ENCODE measurements around the gene PRSS27.
"Not testable (repeated sequence)": the region's sequence is repeated elsewhere in the genome, so short reads cannot be mapped to it uniquely, and the experiment has no call there.

The PRSS27 gene

DNA sequence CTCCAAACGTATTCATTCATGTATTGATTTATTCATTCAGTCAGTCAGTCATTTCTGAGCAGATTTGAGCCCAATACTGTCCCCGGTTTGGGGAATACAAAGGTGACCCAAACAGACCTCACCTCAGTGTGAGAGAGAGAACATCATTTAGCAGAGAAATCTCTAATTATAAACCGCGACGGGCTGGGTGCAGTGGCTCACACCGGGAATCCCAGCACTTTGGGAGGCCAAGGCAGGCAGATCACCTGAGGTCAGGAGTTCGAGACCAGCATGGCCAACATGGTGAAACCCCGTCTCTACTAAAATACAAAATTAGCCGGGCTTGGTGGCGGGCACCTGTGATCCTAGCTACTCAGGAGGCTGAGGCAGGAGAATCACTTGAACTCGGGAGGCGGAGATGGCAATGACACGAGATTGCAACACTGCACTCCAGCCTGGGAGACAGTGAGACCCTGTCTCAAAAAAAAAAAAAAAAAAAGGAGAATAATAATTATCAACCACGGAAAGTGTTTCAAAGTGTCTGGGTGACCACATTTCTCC is 1.7 kb upstream of the PRSS27 start:
- not testable (repeated sequence) for DNase-seq

DNA sequence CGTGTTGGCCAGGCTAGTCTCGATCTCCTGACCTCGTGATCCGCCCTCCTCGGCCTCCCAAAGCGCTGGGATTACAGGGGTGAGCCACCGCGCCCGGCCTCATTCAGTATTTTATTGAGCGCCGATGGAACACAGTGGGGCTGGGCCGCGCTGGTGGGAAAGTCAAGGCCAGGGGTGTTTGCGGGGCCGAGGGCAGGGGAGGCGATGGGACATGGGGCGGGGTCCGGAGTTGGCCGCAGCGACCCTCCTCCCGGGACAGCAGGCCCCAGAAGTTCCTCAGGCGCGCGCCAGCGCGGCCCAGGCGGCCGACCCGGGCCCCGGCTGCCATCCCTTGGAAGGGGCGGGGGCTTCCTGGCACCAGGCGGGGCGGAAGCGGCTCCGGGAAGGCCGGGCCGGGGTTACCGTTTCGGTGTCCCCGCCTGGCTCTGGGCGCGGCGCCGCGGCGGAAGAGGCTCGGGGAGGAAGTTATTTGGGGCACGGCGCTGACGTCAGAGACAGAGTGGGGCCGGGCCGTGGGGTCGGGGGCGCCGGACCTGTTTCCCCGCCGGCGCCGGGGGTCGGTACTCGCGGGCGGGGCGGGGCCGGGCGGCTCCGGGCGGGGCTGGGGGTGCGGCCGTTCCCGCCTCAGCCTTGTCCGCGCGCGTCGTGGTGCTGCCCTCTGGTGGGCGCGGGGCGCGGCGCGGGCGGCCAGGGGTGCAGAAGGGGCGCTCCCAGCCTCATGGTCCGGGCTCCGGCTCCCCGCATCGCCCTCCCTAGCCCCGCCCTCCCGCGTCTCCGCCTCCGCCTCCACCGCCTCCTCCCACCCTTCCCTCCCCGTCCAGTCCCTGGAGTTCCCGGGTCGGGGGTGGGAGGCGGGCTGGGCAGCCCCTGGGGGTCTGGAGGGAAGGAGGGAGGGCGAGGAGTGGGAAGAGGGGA is 952 bp upstream of the PRSS27 start:
- peak; percentile 80 to 85 for DNase-seq

DNA sequence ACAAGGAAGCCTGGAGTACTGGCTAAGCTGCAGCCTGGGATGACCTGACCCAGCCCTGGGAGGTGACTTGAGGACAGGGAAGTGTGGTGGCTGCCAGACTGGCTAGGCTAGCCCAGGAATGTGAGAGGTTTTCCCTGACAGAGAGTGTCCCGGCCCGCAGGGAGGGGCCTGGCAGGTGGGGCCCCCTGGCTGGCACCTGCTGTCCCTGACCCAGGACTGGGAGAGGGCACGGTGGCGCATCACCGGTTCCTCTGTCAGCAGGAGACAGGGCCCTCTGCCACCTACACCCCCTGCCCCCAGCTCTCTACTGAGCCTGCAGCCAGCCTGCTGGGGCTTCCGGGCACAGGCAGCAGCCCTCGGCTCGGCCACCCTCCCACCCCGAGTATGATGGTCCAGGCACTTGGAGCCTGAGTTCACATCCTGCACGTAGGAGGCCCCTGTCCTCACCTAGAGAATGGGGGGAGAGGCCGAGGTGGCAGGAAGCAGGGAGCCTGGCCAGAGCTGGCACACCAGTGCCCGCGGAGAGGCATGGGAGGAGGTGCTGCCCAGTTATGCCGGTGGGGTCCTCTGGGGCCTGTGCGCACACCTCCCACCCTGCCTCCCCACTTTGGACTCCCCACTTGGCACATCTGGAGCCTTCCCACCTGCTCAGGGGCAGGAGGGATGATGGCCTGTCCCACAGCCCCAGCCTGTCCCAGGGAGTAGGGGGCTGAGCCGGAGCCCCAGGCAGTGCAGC is 528 bp downstream of the PRSS27 start:
- DNase-seq, result no peak

DNA sequence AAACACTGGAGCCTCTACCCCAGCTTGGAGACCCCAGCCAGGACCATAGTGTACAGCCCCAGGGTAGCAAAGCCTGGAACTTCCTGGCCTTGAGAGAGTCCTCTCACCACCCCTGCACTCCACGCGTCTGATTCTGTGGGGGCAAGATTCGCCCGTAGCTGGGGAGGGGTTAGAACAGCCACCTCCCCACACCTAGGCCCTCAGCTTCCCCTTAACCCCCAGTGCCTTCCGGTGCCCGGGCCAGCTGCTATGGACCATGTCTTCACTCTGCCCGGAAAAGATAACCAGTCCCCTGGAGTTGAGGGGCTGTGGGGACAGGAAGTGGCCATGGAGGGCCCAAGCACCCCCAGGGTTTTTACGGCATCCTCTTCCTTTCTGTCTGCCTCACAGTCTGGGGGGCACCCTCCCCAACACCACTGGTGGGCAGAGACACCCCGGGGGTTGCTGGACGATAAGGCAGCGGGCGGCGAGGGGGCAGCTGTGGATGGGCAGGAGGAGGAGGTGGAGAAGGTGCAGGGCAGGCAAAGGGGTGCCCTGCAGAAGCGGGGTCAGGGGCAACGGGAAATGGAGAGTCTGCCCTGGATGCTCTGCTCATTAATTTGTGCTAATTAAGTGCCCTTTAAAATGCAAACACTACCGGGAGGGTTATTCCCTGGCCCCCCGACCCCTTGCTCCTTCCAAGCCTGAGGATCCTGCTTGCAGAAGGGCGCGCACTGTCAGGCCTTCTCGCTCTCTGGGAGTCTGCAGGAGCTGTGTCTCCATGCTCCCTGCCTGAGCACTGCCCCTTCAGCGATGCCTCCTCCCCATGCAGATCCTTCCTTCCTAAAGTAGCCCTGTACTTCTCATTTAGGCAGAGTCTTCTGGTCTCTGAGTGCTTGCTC is 2.4 kb downstream of the PRSS27 start:
- DNase-seq, result no peak

DNA sequence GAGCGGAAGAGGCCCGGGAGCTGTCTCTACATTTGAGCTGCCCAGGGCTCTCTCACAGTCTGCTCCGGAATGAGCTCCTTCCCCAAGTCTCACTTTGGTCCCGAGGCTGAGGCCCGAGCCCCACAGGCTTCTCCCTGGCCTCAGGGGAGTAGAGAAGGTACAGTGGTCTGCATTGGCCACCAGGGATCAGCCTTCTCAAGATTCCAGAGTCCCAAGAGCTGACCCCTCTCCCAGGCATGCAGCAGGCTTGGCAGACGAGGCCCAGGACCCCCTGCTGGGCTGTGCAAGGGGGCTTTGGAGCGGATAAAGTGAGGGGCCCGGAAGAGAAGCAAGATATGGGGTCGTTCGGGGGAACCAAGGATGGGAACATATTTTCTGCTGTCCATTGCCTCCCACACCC is 3.1 kb downstream of the PRSS27 start:
- no peak for DNase-seq

DNA sequence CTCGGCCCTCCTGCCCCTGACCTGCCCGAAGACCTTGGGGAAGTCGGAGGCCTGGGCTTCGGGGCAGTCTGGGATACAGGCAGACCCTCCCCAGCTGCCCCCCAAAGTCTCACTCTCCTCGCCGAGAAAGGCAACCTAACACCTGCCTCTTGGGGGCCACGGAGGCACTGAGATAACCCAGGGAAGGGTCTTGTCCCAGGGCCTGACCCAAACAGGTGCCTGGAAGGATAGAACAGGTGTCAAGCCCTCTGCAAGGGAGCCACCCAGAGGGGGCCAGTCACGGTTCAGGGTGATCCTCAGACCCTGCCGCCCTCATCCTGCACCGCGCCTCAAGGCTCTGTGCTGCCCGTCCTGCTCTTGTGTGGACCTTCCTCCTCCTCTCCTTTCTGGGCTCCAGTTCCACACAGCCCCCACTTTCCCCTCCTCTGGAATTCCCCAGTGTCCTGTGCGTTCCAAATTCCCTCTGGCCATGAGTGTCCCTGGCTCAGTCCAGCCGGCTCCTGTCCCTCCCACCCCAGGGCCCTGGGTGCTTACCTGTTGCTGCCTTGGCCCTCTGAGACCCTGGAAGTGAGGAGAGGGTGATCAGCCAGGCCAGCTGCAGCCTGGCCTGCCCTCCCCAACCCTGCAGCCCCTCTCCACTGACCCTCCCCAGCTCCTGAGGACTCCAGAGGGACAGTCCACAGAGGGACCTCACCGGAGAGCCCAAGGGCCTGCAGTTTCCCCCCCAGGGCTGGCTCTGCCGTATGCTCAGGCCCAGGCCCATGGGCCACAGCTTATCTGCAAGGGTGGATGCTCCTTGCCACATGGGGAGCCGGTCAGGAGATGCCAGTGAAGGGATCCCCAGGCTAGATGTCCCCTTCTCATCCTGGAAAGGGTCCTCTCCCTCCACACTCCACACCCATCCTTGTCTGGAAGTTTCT is 3.8 kb downstream of the PRSS27 start:
- no peak for DNase-seq

DNA sequence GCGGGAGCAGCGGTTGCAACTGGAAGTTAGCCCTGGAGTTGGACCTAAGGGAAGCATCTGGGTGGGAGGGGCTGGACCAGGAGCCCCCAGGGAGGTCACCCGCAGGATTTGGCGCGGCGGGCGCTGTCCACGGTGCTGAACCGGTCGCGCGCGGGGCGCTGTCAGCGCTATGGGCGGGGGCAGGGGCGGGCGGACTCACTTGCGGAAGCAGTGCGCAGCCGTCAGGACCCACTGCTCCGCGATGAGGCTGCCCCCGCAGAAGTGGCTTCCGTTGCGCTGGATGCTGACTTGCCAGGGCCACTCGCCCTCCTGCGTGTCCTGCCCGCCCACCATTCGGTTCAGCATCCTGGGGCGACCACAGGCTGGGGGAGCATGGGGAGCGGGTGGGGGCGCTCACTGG is 4.5 kb downstream of the PRSS27 start:
- peak; percentile 76 to 78 for DNase-seq

DNA sequence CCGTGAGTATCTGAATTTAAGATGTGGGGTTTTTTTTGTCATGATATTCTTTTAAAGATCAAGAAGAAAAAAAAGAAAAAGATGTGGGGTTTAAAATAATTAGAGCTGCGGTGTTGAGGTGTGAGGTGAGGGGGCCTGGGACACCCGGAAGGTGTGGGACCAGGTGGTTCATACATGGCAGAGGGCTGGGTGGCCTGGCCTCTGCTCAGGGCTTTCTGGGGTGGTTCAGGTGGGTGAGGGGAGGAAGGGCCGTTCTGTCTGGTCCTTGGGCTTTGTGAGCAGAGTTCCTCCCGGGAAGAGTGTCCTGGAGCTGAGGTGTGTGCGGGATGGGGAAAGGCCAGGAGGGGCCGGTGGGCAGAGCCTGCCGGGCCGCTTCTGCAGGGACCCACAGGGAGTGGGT is 5.0 kb downstream of the PRSS27 start:
- DNase-seq, result no peak

DNA sequence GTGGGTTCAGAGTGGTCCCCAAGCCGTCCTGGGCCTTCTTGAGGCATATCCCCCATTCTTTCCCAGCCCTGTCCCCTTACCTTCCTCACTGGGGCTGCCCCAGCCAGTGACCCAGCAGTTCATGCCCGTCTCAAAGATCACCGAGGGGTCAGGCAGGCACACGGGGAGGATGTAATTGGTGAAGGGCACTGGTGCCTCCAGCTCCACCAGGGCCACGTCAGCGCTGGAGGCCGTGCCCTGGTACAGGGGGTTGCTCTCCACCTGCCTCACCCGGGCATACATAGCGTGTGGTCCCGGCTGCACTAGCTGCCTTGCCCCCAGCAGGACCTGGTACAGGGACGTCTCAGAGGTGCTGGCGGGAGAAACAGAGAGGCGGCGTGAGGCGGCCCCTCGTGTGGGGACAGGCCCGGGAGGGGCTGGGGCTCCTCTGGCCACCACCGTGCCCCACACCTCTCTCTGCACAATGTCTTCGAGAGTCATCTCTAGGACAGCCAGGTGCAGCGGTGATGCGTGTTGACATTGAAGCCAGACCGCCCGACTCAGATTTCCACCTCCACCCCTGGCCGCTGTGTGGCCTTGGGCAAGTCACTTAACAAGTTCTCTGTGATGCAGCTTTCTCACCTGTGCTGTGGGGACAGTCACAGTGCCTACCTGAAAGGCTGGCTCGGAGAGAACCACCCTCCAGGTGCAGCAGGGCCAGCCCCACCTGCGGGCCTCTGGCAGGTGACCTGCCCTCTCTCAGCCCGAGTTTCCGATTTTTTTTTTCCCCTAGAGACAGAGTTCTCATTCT is 5.8 kb downstream of the PRSS27 start:
- DNase-seq, result no peak

DNA sequence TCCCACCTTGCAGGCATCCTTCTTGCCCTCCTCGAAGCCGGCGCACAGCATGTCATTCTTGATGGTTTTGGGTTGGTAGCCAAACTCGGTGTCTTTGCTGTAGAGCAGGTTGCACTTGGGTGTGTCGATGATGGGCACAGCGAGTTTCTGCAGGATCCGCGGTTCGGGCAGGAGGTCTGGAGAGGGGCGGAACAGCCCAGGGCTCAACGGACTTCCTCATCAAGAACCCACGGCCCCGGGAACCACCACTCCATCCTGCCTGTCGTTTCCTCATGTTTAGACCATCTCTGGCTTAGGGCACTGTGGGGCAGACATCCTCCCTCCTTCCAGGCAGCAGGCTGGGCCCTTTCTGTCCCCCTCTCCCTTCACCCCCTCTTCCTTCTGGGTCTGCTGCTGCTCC is 6.5 kb downstream of the PRSS27 start:
- no peak for DNase-seq

DNA sequence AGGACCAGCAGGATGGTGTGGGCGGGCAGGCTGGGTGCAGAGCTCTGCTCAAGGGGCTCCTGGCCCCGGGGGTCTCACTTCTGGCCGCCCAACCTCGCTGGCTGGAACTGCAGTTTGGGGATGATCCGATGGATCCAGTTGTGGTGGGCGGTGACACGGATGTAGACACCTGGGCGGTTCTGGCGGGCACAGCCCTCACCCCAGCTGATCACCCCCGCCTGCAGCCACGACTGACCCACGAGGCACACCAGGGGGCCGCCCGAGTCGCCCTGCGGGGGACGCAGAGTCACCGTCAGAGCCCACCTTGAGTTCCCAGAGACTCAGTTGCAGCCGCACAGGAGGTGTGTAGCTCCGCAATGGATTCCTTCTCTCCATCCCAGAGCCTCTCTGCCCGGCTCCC is 7.5 kb downstream of the PRSS27 start:
- DNase-seq, result no peak

DNA sequence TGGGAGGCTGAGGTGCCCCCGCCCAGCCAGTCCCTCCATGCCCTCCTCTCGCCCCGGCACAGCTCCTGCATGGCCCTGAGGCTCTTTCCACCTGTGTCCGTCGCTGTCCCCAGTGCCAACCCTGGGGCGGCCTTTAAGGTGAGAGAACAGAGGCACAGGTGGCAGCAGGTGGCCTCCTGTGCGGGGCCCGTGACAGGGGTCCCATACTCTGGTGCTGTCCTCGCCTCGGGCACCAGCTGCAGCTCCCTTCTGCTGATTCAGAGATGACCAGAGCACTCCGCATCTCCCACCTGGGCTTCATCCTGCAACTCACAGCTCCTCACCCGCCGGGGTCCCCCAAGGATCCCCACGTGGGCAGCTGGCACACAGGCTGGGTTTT is 8.0 kb downstream of the PRSS27 start:
- no peak for DNase-seq

DNA sequence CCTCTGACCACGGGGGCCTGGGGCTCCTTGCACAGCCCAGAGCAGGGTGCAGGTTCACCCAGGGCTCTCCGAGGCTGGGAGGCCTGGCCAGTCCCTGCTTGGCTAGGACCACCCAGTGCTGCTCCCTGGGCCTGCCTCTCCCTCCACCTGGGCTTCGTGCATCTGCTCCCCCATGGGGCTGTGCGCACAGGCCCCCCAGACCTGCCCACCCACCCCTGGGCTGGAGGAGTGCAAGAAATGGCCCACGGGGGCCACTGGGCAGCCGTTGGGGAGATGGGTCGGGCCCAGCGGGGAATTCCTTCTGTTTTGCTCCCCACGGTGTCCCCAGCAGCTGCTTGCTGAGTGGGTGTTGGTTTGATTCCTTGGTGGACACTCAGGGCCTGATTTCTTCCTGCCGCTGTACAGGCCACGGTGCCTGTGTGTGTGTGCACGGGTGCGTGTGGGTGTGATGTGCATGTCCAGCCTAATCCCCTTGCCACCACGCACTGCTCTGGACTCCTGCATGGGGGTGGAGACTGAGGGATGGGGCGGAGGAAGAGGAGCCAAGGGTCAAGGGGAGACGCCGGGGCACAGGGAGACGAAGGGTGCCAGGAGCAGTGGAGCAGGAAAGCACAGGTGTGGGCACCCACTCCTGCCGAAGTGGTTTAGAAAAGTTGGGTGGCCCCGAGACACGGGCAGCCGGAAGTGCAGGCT is 8.5 kb downstream of the PRSS27 start:
- no peak for DNase-seq

DNA sequence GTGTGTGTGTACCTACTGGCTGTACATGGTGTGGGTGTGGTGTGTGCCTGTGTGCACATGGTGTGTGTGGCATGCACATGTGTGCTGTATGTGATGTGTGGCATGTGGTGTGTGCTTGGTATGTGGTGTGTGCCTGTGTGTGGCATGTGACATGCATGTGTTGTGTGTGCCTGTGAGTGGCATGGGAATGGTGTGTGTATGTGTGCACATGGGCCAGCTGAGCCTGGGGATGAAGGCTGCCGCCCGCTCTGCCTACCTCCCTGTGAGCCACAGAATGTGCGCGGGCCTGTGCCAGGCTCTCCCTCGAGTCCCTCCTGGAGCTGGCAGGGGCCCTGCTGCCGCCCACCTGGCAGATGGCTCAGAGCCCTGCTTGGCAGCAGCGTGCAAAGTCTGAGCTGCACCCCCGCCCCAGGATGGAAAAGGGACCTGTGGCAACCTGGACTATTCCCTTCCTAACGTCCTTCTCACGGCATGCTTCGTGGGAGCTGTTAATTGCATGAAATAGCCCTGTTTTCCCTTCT is 9.3 kb downstream of the PRSS27 start:
- no peak for DNase-seq

DNA sequence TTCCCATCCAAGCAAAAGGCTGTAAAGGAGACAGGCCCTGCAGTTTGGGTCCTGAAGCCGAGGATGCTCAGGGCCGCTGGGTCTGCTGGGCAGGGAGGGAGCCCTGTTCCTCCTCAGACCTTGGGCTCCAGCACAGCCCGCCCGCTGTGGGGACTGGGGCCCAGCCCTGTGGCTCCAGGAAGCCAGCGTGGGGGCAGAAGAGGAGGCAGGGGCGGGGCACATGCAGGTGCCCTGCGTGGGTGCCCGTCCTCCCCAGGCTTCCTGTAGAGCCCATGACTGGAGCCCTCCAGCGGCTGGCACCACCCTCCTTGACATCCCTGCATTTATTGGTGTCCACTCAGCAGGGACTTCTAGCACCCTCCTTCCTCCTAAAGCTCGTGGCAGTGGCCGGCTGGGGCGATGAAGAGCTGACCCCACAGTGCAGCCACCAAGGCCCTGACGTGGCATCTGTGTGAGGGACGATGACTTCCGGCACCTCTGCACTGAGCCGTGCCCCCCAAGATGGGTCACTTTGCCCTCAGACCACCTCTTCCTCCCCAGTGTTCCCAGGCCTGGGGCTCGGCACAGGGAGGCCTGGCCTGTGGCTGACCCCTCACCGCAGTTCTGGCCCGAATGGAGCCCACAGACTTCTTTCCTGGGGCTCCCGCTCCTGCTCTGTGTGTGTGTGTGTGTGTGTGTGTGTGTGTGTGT is 9.9 kb downstream of the PRSS27 start:
- DNase-seq, result no peak

DNA sequence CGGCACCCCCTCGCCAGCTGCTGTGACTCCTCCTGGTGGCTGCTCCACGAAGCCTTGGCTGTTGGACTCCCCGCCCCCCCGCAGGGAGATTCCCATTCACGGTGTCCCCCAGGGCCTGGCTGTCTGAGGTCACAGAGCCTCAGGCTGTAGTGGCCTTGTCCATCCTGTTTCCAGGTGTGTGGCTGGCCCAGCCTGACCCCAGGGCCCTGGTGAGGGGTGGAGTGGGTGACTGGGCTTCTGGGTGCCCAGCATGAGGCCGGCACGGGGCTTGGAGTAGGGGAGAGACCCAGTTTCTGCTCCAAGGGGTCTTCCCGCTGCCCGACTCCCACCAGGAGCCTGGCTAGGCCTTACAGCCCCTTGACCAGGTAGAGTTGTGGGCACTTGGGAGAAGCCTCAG is 10.4 kb downstream of the PRSS27 start:
- no peak for DNase-seq

DNA sequence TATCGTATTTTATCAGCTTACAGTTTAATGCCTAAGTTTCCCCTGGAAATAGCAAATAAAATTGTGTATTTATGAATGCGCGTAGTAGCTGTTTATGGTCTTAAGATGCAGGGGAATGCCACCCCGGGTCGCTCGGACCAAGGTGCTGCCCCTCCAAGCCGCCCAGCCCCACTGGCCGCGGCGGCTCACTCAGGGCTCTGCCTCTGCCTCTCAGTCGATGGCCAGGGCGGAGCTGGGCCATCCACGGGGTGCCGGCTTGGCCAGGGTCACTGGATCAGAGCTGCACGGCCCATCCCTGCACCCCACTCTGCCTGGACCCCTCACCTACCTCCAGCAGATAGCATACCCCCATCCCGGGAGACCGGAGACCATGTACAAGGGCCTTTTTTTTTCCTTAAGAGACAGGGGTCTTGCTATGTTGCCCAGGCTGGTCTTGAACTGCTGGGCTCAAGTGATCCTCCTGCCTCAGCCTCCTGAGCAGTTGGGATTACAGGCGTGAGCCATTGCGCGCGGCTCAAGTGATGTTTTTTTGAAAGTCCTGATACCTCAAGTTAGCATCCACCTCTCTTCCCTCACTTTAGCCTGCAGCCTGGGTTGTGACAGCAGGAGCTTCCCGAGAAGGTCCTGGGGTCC is 11.0 kb downstream of the PRSS27 start:
- no peak for DNase-seq

DNA sequence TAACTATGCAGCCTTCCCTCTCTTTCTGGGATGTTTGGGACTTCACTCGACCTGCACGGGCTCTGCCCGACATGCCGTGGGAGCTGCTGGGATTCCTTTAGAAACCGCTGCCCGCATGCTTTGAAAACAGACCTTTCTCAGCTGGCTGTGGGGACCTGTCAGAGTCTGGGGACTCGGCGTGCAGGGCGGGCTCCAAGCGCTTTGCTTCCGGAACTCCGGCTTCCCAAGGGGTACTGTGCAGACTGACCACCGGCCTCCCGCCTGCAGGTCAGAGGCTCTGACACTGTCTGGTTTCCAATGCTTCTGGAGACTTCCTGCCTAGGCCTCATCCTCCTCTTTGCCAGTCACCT is 11.8 kb downstream of the PRSS27 start:
- DNase-seq, result no peak
